GM12878 (cell line): ENCODE results near the gene WTAP. TPM values are rescaled to one million over a fixed set of nuclear protein-coding genes. Genes with fewer than 3 reads are reported as not detected.

Source experiments
- ATAC-seq: fragments of 200-7000 bp; cut with Tn5 transposase; 3 replicates; pipeline ENCODE4 v1.9.1; 2020; ENCODE audit warnings: mild to moderate bottlenecking, moderate library complexity
- BruUV-seq: library from RNA; stranded (reverse); fragments of 400-500 nt; replicated peaks from 2 replicates; lab custom pipeline; 2021; lab: Mats Ljungman, UMichigan
- CTCF ChIA-PET: fragments of 300-600 bp; sonication (Branson Sonifier 250); formaldehyde crosslinking; extraction: SDS; loops from one replicate; lab custom pipeline; 2021; ENCODE audit warnings: inconsistent platforms; lab: Yijun Ruan, JAX
- POLR2A ChIA-PET: fragments of 350-600 bp; formaldehyde crosslinking; extraction: SDS; loops from one replicate; lab custom pipeline; 2021; ENCODE audit warnings: inconsistent platforms; lab: Charles Lee
- RAD21 ChIA-PET: fragments of 300-600 bp; sonication (Branson Sonifier 250); formaldehyde crosslinking; loops from one replicate; lab custom pipeline; 2023; ENCODE audit warnings: antibody characterized with exemption; ENCODE audit not compliant: unreplicated experiment; lab: Charles Lee
- SMC1A ChIA-PET: fragments of 300-600 bp; sonication (Branson Sonifier 250); formaldehyde crosslinking; loops from one replicate; lab custom pipeline; 2023; ENCODE audit not compliant: unreplicated experiment, uncharacterized antibody; lab: Charles Lee
- DNase-seq: peaks from one replicate; pipeline ENCODE4 v3.0.0-alpha.2; 2011; ENCODE audit warnings: low read depth, low spot score
- FAIRE-seq: peaks from 3 replicates; lab custom pipeline; 2011; peaks lifted over from hg19 to GRCh38; lab: Jason Lieb, UNC
- H2AFZ ChIP-seq: 2 replicates; pipeline ENCODE4 v1.6.0; 2011; ENCODE audit warnings: low read depth, low read length, control low read depth; ENCODE audit not compliant: control insufficient read depth
- H3K27ac ChIP-seq: 2 replicates; pipeline ENCODE4 v1.5.1; 2011; ENCODE audit warnings: control low read depth; ENCODE audit not compliant: control insufficient read depth, insufficient read depth
- H3K27me3 ChIP-seq, 2 experiments: replicated peaks in 1 of 2; 2 replicates each; pipeline versions ENCODE4 v1.6.0 to v1.6.1; 2011; ENCODE audit warnings: low read length in 1 of 2; ENCODE audit not compliant: control insufficient read depth in 2 of 2, insufficient read depth in 2 of 2
- H3K36me3 ChIP-seq, 2 experiments: 2 replicates each; pipeline ENCODE4 v1.5.1; 2011; ENCODE audit warnings: low read length in 1 of 2; ENCODE audit not compliant: control insufficient read depth in 2 of 2, insufficient read depth in 2 of 2
- H3K4me1 ChIP-seq: 2 replicates; pipeline ENCODE4 v1.6.1; 2011; ENCODE audit warnings: mild to moderate bottlenecking, low read length, moderate library complexity, mixed read lengths; ENCODE audit not compliant: control insufficient read depth, insufficient read depth
- H3K4me2 ChIP-seq: 2 replicates; pipeline ENCODE4 v1.6.0; 2011; ENCODE audit warnings: control low read depth; ENCODE audit not compliant: control insufficient read depth, insufficient read depth
- H3K4me3 ChIP-seq: fragments of 200-600 bp; sonication (generic); 2 replicates; pipeline ENCODE4 v1.5.1; 2016
- H3K79me2 ChIP-seq: 2 replicates; pipeline ENCODE4 v1.6.0; 2011; ENCODE audit warnings: low read length; ENCODE audit not compliant: control insufficient read depth, insufficient read depth
- H3K9ac ChIP-seq: 2 replicates; pipeline ENCODE4 v1.8.0; 2011; ENCODE audit warnings: low read length, control low read depth, mixed read lengths; ENCODE audit not compliant: control insufficient read depth, insufficient read depth
- H3K9me3 ChIP-seq: replicated peaks from 3 replicates; pipeline ENCODE4 v1.5.1; 2011; ENCODE audit warnings: mild to moderate bottlenecking, low read length; ENCODE audit not compliant: control insufficient read depth, insufficient read depth
- H4K20me1 ChIP-seq: 2 replicates; pipeline ENCODE4 v1.6.0; 2011; ENCODE audit not compliant: control insufficient read depth, insufficient read depth
- EED ChIP-seq: sonication (generic); IDR thresholded peaks from 2 replicates; pipeline ENCODE4 v1.6.1; 2016; ENCODE audit warnings: antibody characterized with exemption, low read depth
- IKZF1 ChIP-seq: fragments of 450-650 bp; conservative IDR thresholded peaks from 2 replicates; pipeline ENCODE4 v1.6.1; 2017; ENCODE audit warnings: antibody characterized with exemption, mild to moderate bottlenecking
- IRF4 ChIP-seq: IDR thresholded peaks from 2 replicates; pipeline ENCODE4 v1.6.1; 2011; ENCODE audit warnings: low read depth, low read length
- JUNB ChIP-seq: IDR thresholded peaks from 2 replicates; pipeline ENCODE4 v1.6.1; 2016; ENCODE audit warnings: antibody characterized with exemption, mild to moderate bottlenecking
- KDM1A ChIP-seq: fragments of 200-600 bp; sonication (generic); IDR thresholded peaks from 2 replicates; pipeline ENCODE4 v1.6.1; 2016; ENCODE audit warnings: borderline replicate concordance
- POLR2AphosphoS5 ChIP-seq: IDR thresholded peaks from 2 replicates; pipeline ENCODE4 v1.6.1; 2011; ENCODE audit warnings: mild to moderate bottlenecking, low read length, inconsistent platforms
- SPI1 ChIP-seq: IDR thresholded peaks from 2 replicates; pipeline ENCODE4 v1.6.1; 2011; ENCODE audit warnings: low read depth, mild to moderate bottlenecking, low read length, moderate library complexity, borderline replicate concordance; ENCODE audit not compliant: insufficient read depth
- SREBF2 ChIP-seq: IDR thresholded peaks from 2 replicates; pipeline ENCODE4 v1.6.1; 2012; ENCODE audit warnings: mild to moderate bottlenecking, low read length
- TAF1 ChIP-seq: IDR thresholded peaks from 2 replicates; pipeline ENCODE4 v1.6.1; 2011; ENCODE audit warnings: mild to moderate bottlenecking, low read depth, low read length, borderline replicate concordance
- TBL1XR1 ChIP-seq: IDR thresholded peaks from 2 replicates; pipeline ENCODE4 v1.6.1; 2012; ENCODE audit warnings: low read depth, low read length, improper control_type of control experiment
- YY1 ChIP-seq: IDR thresholded peaks from 2 replicates; pipeline ENCODE4 v1.6.1; 2011; ENCODE audit warnings: low read depth, mild to moderate bottlenecking, low read length
- WGBS: methylation state at CpG from one replicate; pipeline ENCODE4 v1.1.6; 2016; ENCODE audit warnings: low lambda C conversion rate; ENCODE audit not compliant: insufficient replicate concordance, insufficient coverage; ENCODE audit errors: missing lambda C conversion rate; 5-methylcytosine and 5-hydroxymethylcytosine counted together
- in situ Hi-C: fragments of 300-500 bp; cut with MboI; formaldehyde crosslinking; loops from 9 replicates; pipeline ENCODE4 v1.14.3; 2018; ENCODE audit warnings: mixed read lengths
- intact Hi-C: fragments of 100-400 bp; cut with micrococcal nuclease; formaldehyde crosslinking; loops from one replicate; pipeline ENCODE4 v1.14.2; 2022; ENCODE audit not compliant: unreplicated experiment
- polyA plus RNA-seq, 11 experiments: library from polyadenylated mRNA; depleted of rRNA in 4 of 11; unstranded in 6 of 11; stranded (reverse) in 5 of 11; fragments of >200 nt; fragmentation: Nextera tagmentation in 4 of 11; fragmentation: Illumina TruSeq in 1 of 11; extraction: Ambion mirVana in 4 of 11; extraction: Trizol in 1 of 11; gene quantifications; 1 replicate in 1 of 11; 2 replicates in 10 of 11; pipeline versions ENCODE4 v1.2.1 to v1.2.3, GENCODE V29; 2011 to 2016; ENCODE audit warnings: inconsistent platforms in 2 of 11, missing spikeins in 2 of 11, low read depth in 1 of 11
- total RNA-seq, 4 experiments: library from RNA; depleted of rRNA in 3 of 4; stranded (reverse); fragments of >200 nt in 3 of 4; fragmentation: Illumina TruSeq in 1 of 4; extraction: Trizol in 1 of 4; gene quantifications; 2 replicates each; pipeline versions ENCODE4 v1.2.1 to v1.2.3, GENCODE V29; 2013 to 2021
- TF ChIP-seq, protein P1 (sequence below): fragments of 450-650 bp; formaldehyde crosslinking; IDR thresholded peaks from 2 replicates; pipeline ENCODE4 v1.4.0; 2022; ENCODE audit warnings: mild to moderate bottlenecking, moderate library complexity

WTAP gene
- total and polyA plus RNA-seq, 10 of the 15 experiments (the other 5 are each of a cell fraction or from before 2014, with no cell fraction given) = 38.7 to 132 (median 83.1) TPM

DNA sequence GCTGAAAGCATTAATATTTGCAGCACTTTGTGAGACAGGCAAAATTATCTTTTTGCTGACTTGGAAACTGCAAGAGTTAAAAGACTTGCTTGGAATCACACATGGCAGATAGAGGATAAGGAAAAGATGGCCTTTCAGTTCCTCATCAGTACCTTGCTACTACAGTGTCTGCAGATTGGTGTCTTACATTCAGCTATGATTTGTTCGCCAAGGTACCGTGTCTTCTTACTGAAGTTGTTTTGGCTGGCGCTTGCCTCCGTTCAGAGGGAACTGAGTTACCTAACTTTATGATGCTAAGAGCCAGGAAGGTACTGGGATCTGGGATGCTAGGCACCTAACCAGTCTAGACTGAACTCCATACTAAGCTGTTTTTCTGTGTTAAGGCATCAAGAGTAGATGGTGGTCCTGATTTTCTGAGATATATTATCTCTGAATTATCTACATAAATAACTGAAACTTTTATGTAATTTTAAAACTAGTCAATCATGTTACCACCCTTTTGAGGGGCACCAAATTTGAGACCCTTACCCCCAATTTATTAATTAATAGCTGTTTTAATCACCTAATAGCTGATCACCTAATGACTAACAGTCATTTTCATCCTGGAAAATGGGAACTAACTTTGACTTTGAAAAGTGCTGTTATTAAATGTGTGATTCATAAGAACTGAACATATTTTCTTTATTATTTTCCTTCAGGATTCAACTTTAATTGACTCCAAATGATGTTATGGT, 2.5 kb downstream of the WTAP start:
- peak; percentile 90 for FAIRE-seq
- peak; percentile 37 for ATAC-seq
- Histone ChIP-seq H3K4me3 (peak overlapping the region; percentile 81), H3K27me3 (no peaks in the 10 kb centered on the region), H3K9me3 (no peaks in the 10 kb centered on the region), H3K9ac (peak overlapping the region; percentile 94), H3K4me2 (peak overlapping the region; percentile 32), H2AFZ (no peak overlapping the region), H3K27ac (peak overlapping the region; percentile 14), H4K20me1 (no peaks in the 10 kb centered on the region), H3K36me3 (no peaks in the 10 kb centered on the region; a peak in 1 of 4 replicates), H3K4me1 (no peaks in the 10 kb centered on the region), H3K79me2 (peaks cover 98% of the 10 kb centered on the region)
- ChIA-PET RAD21 (interaction anchor here (1.2 to 5.1 kb wide), 4 partner anchors 31 to 200 kb away, joined by 4 to 52 read pairs (median 8); partner anchors contain the start of genes ACAT2, MRPL18 and TCP1), SMC1A (interaction anchor here (1.0 to 11.1 kb wide), 9 partner anchors 8 to 122 kb away, joined by 4 to 108 read pairs (median 7); partner anchors contain the start of genes ACAT2, MRPL18, SOD2 and TCP1), POLR2A (interaction anchor here (0.7 to 6.8 kb wide), 11 partner anchors 9 to 249 kb away, joined by 3 to 85 read pairs (median 6); partner anchors contain the start of genes ACAT2, MRPL18 and TCP1), CTCF (interaction anchor here (0.6 to 5.4 kb wide), 9 partner anchors 8 to 202 kb away, joined by 3 to 27 read pairs (median 4); partner anchors contain the start of genes ACAT2 and SOD2)
- 1% methylated on average over 4 of the region's 4 CpGs for WGBS
- no TSS peak for BruUV-seq
- TF ChIP-seq IRF4 (peak; percentile 42; the same call in 1 of the 2 replicates), TBL1XR1 (no peak), SPI1 (peak; percentile 83), YY1 (0 out of 2 replicates have a peak, but pooled peaks have one; percentile 13), JUNB (no peak), TAF1 (0 out of 2 replicates have a peak, but pooled peaks have one; percentile 26), IKZF1 (peak; percentile 42; the same call in 1 of the 2 replicates), EED (no peak), POLR2AphosphoS5 (0 out of 2 replicates have a peak, but pooled peaks have one; percentile 29), KDM1A (no peak), SREBF2 (no peak)
- TF ChIP-seq, protein P1, sequence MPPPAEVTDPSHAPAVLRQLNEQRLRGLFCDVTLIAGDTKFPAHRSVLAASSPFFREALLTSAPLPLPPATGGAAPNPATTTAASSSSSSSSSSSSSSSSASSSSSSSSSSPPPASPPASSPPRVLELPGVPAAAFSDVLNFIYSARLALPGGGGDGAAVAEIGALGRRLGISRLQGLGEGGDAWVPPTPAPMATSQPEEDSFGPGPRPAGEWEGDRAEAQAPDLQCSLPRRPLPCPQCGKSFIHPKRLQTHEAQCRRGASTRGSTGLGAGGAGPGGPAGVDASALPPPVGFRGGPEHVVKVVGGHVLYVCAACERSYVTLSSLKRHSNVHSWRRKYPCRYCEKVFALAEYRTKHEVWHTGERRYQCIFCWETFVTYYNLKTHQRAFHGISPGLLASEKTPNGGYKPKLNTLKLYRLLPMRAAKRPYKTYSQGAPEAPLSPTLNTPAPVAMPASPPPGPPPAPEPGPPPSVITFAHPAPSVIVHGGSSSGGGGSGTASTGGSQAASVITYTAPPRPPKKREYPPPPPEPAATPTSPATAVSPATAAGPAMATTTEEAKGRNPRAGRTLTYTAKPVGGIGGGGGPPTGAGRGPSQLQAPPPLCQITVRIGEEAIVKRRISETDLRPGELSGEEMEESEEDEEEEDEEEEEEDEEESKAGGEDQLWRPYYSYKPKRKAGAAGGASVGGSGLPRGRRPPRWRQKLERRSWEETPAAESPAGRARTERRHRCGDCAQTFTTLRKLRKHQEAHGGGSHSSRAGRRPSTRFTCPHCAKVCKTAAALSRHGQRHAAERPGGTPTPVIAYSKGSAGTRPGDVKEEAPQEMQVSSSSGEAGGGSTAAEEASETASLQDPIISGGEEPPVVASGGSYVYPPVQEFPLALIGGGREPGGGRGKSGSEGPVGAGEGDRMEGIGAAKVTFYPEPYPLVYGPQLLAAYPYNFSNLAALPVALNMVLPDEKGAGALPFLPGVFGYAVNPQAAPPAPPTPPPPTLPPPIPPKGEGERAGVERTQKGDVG (CRISPR knock-in tag) = no peak
- intact Hi-C loops (loop anchor here (1.0 to 5.0 kb wide), 2 partner anchors 33 to 203 kb away; partner anchors contain the start of gene ACAT2), in situ Hi-C loops (no loop called here)
- DNase-seq = peak; percentile 30
